Osteoblast (primary cell): ENCODE data around the gene EPB41L5. TPM values are rescaled to one million over a fixed set of nuclear protein-coding genes. Genes with fewer than 3 reads are reported as not detected.

Source experiments
- DNase-seq: peaks from one replicate; pipeline ENCODE4 v3.0.0; 2011; ENCODE audit warnings: low spot score, mixed read lengths; ENCODE audit not compliant: insufficient read length; ENCODE audit errors: missing footprints
- H2AFZ ChIP-seq: 2 replicates; pipeline ENCODE4 v1.6.0; 2011; ENCODE audit warnings: mild to moderate bottlenecking, low read length
- H3K27ac ChIP-seq: 2 replicates; pipeline ENCODE4 v1.5.1; 2011; ENCODE audit warnings: mild to moderate bottlenecking, low read depth, low read length, moderate library complexity
- H3K27me3 ChIP-seq: 2 replicates; pipeline ENCODE4 v1.6.0; 2012; ENCODE audit warnings: mild to moderate bottlenecking, control low read depth, inconsistent platforms, low read length, moderate library complexity; ENCODE audit not compliant: insufficient read depth
- H3K36me3 ChIP-seq: 2 replicates; pipeline ENCODE4 v1.5.1; 2011; ENCODE audit warnings: mild to moderate bottlenecking, low read length, control low read depth, moderate library complexity; ENCODE audit not compliant: insufficient read depth
- H3K4me1 ChIP-seq: 2 replicates; pipeline ENCODE4 v1.5.1; 2011; ENCODE audit warnings: mild to moderate bottlenecking, low read length, control low read depth, moderate library complexity; ENCODE audit not compliant: insufficient read depth
- H3K4me2 ChIP-seq: 2 replicates; pipeline ENCODE4 v1.6.0; 2011; ENCODE audit warnings: mild to moderate bottlenecking, low read length; ENCODE audit not compliant: insufficient read depth
- H3K4me3 ChIP-seq: fragments of 200-600 bp; sonication (generic); 3 replicates; pipeline ENCODE4 v1.5.1; 2012; ENCODE audit warnings: mild to moderate bottlenecking, low read length, inconsistent platforms; ENCODE audit not compliant: insufficient read depth
- H3K79me2 ChIP-seq: 2 replicates; pipeline ENCODE4 v1.6.0; 2012; ENCODE audit warnings: mild to moderate bottlenecking, low read length, control low read depth, inconsistent platforms; ENCODE audit not compliant: insufficient read depth
- H3K9me3 ChIP-seq: 2 replicates; pipeline ENCODE4 v1.5.1; 2011; ENCODE audit warnings: low read depth, low read length, control low read depth
- H4K20me1 ChIP-seq: 2 replicates; pipeline ENCODE4 v1.6.0; 2012; ENCODE audit warnings: mild to moderate bottlenecking, low read length, control low read depth; ENCODE audit not compliant: insufficient read depth
- CTCF ChIP-seq: IDR thresholded peaks from 2 replicates; pipeline ENCODE4 v1.5.1; 2011; ENCODE audit warnings: mild to moderate bottlenecking, low read depth, low read length, moderate library complexity; ENCODE audit errors: extremely low read depth
- total RNA-seq: library from RNA; depleted of rRNA; stranded (reverse); fragments of >200 nt; gene quantifications from 2 replicates; pipeline ENCODE4 v1.2.3, GENCODE V29; 2012

EPB41L5 gene
- total RNA-seq: 9.4 and 11.2 TPM in 2 replicates

- no peak for TF ChIP-seq CTCF
- DNase-seq: peak; percentile 98
- Histone ChIP-seq H3K27me3 (no peaks in the 10 kb centered on the region), H4K20me1 (no peaks in the 10 kb centered on the region), H3K79me2 (no peaks in the 10 kb centered on the region), H3K4me1 (peaks cover 10% of the 10 kb centered on the region), H3K9me3 (no peaks in the 10 kb centered on the region), H3K36me3 (no peaks in the 10 kb centered on the region), H2AFZ (peak within 1 kb of the TSS; percentile 83), H3K27ac (no peak within 1 kb of the TSS), H3K4me3 (peak within 1 kb of the TSS; percentile 86), H3K4me2 (peak within 1 kb of the TSS; percentile 83)
Observed at GRCh38 chr2:120012771-120013596, at the start of gene EPB41L5. Gene EPB41L5 (plus strand): TSS chr2:120013077. CDS start chr2:120019085, 6,008 bp downstream.

- no peaks in the 10 kb centered on the region for H3K9me3 ChIP-seq
- no peaks in the 10 kb centered on the region for H3K79me2 ChIP-seq
- no peak overlapping the region for H3K4me3 ChIP-seq
- no peak for TF ChIP-seq CTCF
- no peak for DNase-seq
- no peaks in the 10 kb centered on the region for H3K36me3 ChIP-seq
- no peaks in the 10 kb centered on the region for H4K20me1 ChIP-seq
- no peak overlapping the region for H3K27ac ChIP-seq
- no peak overlapping the region for H3K4me2 ChIP-seq
- H3K4me1 ChIP-seq: no peaks in the 10 kb centered on the region
- no peak overlapping the region for H2AFZ ChIP-seq
- H3K27me3 ChIP-seq: no peaks in the 10 kb centered on the region
Observed at GRCh38 chr2:119981896-119982295, 31.0 kb upstream of the EPB41L5 start.

GRCh38 chr2:119982506-119982905 is 30.4 kb upstream of the EPB41L5 start:
- H4K20me1 ChIP-seq: no peaks in the 10 kb centered on the region
- no peak for TF ChIP-seq CTCF
- H3K4me3 ChIP-seq: no peak overlapping the region
- no peak for DNase-seq
- no peaks in the 10 kb centered on the region for H3K27me3 ChIP-seq
- H3K27ac ChIP-seq: no peak overlapping the region
- H3K79me2 ChIP-seq: no peaks in the 10 kb centered on the region
- H3K9me3 ChIP-seq: no peaks in the 10 kb centered on the region
- H2AFZ ChIP-seq: no peak overlapping the region
- no peaks in the 10 kb centered on the region for H3K36me3 ChIP-seq
- no peak overlapping the region for H3K4me2 ChIP-seq
- H3K4me1 ChIP-seq: no peaks in the 10 kb centered on the region

- Histone ChIP-seq H3K4me3 (no peak overlapping the region), H3K79me2 (no peaks in the 10 kb centered on the region), H3K27me3 (no peaks in the 10 kb centered on the region), H3K36me3 (no peaks in the 10 kb centered on the region), H3K4me2 (no peak overlapping the region), H4K20me1 (no peaks in the 10 kb centered on the region), H3K9me3 (no peaks in the 10 kb centered on the region), H2AFZ (no peak overlapping the region), H3K27ac (no peak overlapping the region), H3K4me1 (no peaks in the 10 kb centered on the region)
- no peak for DNase-seq
- no peak for TF ChIP-seq CTCF
Observed at GRCh38 chr2:119983108-119983507, 29.8 kb upstream of the EPB41L5 start.
